Measurements from ENCODE around the gene ZNF384.

Gene ZNF384

GRCh38 chr12:6620137-6620884, 68.9 kb downstream of the ZNF384 start:
- DNase-seq: no peak

- DNase-seq: no peak
These were observed 70.5 kb downstream of the ZNF384 start for GRCh38 chr12:6618483-6619225.

Data from activated CD4-positive, CD25-positive, alpha-beta regulatory T cell (primary cell).